PC-9 (cell line): ENCODE results near the gene SDHA.
"Not testable (repeated sequence)": the region's sequence is repeated elsewhere in the genome, so short reads cannot be mapped to it uniquely, and the experiment has no call there.

Source experiments
- CTCF ChIP-seq: fragments of 200-600 bp; sonication (generic); conservative IDR thresholded peaks from 2 replicates; pipeline ENCODE4 v1.6.1; 2017; ENCODE audit warnings: mixed run types, antibody characterized with exemption, mild to moderate bottlenecking, moderate library complexity
- EZH2 ChIP-seq: fragments of 200-600 bp; sonication (generic); IDR thresholded peaks from 2 replicates; pipeline ENCODE4 v1.8.0; 2017; ENCODE audit warnings: antibody characterized with exemption, low read depth

- TF ChIP-seq CTCF, EZH2: not testable (repeated sequence)
Observed at GRCh38 chr5:215256-215655, 2.9 kb upstream of the SDHA start.
